Spinal cord (tissue), 10 donors: ENCODE data around the gene ANO4. TPM values are rescaled to one million over a fixed set of nuclear protein-coding genes. Genes with fewer than 3 reads are reported as not detected.

ENCODE experiments used
- DNase-seq, 6 donors: peaks; one replicate each; pipeline versions ENCODE4 v3.0.0 to v3.0.0-alpha.2; 2013 to 2015; ENCODE audit warnings: low spot score in 6 of 6, low read depth in 4 of 6
- H3K27ac ChIP-seq: one replicate; pipeline ENCODE4 v1.5.1; 2013; ENCODE audit warnings: low read depth, low read length, control low read depth
- H3K27me3 ChIP-seq: one replicate; pipeline ENCODE4 v1.6.1; 2013; ENCODE audit warnings: low read length; ENCODE audit not compliant: control insufficient read depth, insufficient read depth
- H3K36me3 ChIP-seq: one replicate; pipeline ENCODE4 v1.6.1; 2013; ENCODE audit warnings: low read length; ENCODE audit not compliant: control insufficient read depth, insufficient read depth
- H3K4me1 ChIP-seq: one replicate; pipeline ENCODE4 v1.6.1; 2013; ENCODE audit warnings: low read length; ENCODE audit not compliant: control insufficient read depth, insufficient read depth
- H3K4me3 ChIP-seq: one replicate; pipeline ENCODE4 v1.5.1; 2013; ENCODE audit warnings: low read depth, low read length, control low read depth
- H3K9me3 ChIP-seq: one replicate; pipeline ENCODE4 v1.6.1; 2013; ENCODE audit warnings: low read length; ENCODE audit not compliant: control insufficient read depth, insufficient read depth
- WGBS: methylation state at CpG from one replicate; pipeline ENCODE4 v1.1.5; 2013; ENCODE audit warnings: missing lambda C conversion rate; ENCODE audit not compliant: insufficient coverage; 5-methylcytosine and 5-hydroxymethylcytosine counted together
- polyA plus RNA-seq, 2 donors: library from polyadenylated mRNA; unstranded; fragments of 120-200 nt; gene quantifications; one replicate each; pipeline ENCODE4 v1.2.1, GENCODE V29; 2013; ENCODE audit not compliant: insufficient read length in 2 of 2
- total RNA-seq, 2 donors: library from RNA; depleted of rRNA in 1 of 2; stranded (reverse); fragments of 120-200 nt in 1 of 2; fragments of >200 nt in 1 of 2; gene quantifications; one replicate each; pipeline versions ENCODE4 v1.2.3 to v1.2.4, GENCODE V29; 2013 to 2014
- donor health status: healthy.

The ANO4 gene
- total and polyA plus RNA-seq, 4 donors = 14.5 to 47.1 (median 22.7) TPM

DNA sequence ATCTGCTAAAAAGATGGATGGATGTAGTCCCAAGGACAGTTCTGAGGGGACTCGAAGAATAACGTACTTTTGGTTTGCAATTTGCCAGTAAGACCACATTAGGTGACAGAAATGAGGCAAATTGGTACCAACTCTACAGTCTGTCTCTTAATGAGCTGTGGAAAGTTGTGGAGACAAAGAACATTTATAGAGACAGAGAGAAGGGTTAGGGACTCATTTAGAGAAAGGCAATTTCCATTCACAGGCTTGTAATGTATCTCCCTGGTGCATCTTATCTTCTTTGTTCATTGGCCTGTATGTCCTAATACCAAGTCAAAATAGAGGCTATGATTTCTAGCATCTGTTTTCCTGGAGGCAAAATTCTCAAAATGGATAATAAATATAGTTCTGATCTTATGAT, 177.5 kb downstream of the ANO4 start:
- peak in 2 of 6 donors; percentile 33 to 90 for DNase-seq
- Histone ChIP-seq H3K27ac (no peak overlapping the region), H3K4me3 (no peak overlapping the region), H3K4me1 (no peaks in the 10 kb centered on the region), H3K27me3 (no peaks in the 10 kb centered on the region), H3K36me3 (no peaks in the 10 kb centered on the region), H3K9me3 (no peaks in the 10 kb centered on the region)
- WGBS = 28% methylated on average over 2 of the region's 2 CpGs

DNA sequence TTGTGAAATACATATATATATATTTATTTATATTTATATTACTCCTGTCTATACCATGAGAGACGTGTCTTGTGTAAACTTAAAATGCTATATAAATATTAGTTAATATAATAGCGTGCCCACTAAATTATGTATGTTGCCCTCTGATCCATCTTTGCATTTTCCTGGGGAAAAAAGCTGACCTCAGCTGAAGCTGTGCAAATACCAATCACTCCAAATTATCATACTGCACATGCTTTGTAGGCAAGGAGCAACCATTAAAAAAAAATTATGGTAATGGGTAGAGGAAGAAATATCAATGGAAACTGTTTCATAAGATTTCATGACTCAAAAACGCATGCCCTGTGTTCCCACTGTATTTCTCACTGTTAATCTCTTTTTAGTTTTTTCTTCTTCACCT, 179.8 kb downstream of the ANO4 start:
- Histone ChIP-seq H3K9me3 (no peaks in the 10 kb centered on the region), H3K27me3 (no peaks in the 10 kb centered on the region), H3K4me1 (no peaks in the 10 kb centered on the region), H3K27ac (no peak overlapping the region), H3K4me3 (no peak overlapping the region), H3K36me3 (no peaks in the 10 kb centered on the region)
- DNase-seq = peak in 1 of 6 donors; percentile 18
- no CpG with 5 or more reads among the region's 3 CpGs for whole genome bisulfite sequencing

DNA sequence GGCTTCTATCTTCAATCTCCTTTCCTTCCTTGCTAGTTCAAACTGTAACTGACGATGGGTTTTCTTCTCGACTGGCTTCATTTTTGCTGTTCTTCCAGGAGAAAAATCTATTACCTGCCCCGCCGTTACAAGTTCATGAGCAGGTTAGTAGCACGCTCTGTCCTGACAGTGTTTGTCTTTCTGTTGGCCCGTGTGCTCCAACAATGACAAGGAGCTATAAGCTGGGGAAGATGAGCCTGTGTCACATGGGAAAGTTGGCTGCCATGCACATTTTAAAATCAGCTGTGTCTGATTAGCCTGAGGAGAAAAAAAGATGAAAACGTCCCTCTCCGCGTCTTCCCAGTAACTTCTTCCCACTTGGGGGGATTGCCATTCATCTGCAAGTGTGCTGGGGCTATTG, 180.2 kb downstream of the ANO4 start:
- no peak overlapping the region for H3K4me3 ChIP-seq
- DNase-seq = no peak
- H3K36me3 ChIP-seq = no peaks in the 10 kb centered on the region
- H3K4me1 ChIP-seq = no peaks in the 10 kb centered on the region
- no peak overlapping the region for H3K27ac ChIP-seq
- H3K9me3 ChIP-seq = no peaks in the 10 kb centered on the region
- 87% methylated on average over 6 of the region's 9 CpGs for WGBS
- H3K27me3 ChIP-seq = no peaks in the 10 kb centered on the region

DNA sequence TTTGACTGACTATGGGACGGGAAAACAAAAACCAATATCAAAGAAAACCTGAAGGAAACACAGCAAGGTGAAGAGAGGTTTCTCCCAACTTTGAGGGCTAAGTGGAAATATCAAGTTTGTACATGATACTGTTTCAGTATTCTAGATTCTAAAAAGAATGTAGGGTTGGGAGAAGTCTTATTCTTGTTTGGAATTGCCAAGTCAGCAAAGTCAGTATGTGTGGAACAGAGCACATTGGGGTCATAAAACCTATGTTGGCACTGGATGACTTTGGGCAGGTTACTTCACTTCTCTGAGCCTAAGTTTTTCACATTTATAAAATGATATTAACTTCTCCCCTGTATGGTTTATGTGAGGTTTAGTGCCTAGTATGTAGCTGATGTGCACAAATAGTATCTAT, 182.2 kb downstream of the ANO4 start:
- Histone ChIP-seq H3K36me3 (no peaks in the 10 kb centered on the region), H3K27ac (no peak overlapping the region), H3K4me1 (no peaks in the 10 kb centered on the region), H3K27me3 (no peaks in the 10 kb centered on the region), H3K9me3 (no peaks in the 10 kb centered on the region), H3K4me3 (no peak overlapping the region)
- no peak for DNase-seq
- WGBS = no CpG with 5 or more reads among the region's 1 CpG

DNA sequence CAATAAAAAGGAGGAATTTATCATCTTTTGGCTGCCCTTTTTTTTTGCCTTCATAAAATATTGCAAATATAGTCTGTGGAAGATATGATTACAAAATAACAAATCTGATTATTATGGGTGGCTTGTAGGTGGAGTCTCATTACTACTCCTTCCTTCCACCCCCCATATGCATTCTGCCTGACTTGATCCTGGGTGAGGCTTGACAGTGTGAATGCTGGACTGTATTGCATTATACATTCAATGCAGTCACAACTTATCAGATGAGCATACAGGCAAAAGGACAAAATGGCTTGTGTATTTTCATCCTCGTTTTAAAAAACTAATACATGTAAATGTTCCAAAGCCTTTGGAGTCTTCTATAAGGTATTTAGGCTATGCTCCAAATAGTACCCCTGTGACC, 186.3 kb downstream of the ANO4 start:
- no peaks in the 10 kb centered on the region for H3K36me3 ChIP-seq
- WGBS = no CpG with 5 or more reads among the region's 1 CpG
- H3K27me3 ChIP-seq = no peaks in the 10 kb centered on the region
- DNase-seq = peak in 1 of 6 donors; percentile 51
- no peaks in the 10 kb centered on the region for H3K9me3 ChIP-seq
- no peak overlapping the region for H3K4me3 ChIP-seq
- H3K4me1 ChIP-seq = no peaks in the 10 kb centered on the region
- H3K27ac ChIP-seq = no peak overlapping the region

DNA sequence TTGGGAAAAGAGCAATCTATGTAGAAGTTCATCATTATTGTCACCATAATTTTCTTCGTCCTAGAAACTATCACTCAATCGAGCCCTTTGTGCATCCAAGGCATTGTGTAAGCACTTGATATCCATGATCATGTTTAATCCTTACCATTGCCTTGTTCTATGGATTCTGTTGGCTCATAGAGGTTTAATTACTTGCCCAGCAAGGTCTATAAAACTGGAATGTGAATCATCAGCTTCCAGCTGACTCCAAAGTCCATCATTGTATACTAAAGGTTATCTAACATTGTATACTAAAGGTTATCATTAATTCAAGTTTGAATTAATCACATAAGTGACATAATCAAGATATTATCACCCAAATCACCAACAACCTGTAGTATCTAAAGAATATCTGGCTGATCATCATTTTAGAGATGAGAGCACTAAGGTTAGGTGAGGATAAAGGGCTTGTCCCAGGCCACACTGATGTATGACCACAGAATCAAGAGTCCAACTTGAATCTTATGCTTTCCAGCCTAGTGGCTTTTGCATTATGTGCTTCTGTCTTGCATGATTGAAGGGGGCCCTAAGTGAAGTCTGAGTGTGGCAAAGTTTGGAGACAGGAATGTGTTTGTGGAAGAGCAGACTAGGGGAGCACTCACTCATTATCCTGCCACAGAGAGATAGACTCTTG, 188.1 kb downstream of the ANO4 start:
- Histone ChIP-seq H3K27me3 (no peaks in the 10 kb centered on the region), H3K36me3 (no peaks in the 10 kb centered on the region), H3K4me3 (no peak overlapping the region), H3K4me1 (no peaks in the 10 kb centered on the region), H3K9me3 (no peaks in the 10 kb centered on the region), H3K27ac (no peak overlapping the region)
- 100% methylated on average over 1 of the region's 2 CpGs for WGBS
- DNase-seq = no peak

DNA sequence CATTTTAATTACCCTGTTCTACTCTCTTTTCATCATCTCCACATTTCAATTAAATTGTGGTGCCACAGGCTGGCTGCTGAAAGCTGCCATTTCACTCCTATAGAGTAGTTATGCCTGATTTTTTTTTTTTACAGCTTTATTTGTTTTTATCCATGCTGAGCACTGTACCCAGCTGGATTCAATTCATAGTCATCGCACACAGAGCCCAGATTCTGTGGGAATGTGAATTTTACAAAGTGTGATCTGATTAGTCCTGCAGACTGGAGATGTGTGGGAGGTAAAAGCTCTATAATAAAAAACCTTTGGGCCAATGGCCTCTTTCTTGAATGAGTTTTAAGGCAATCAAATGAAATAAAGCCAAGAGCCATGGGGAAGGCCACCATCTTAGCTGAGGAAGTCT, 190.2 kb downstream of the ANO4 start:
- H3K4me1 ChIP-seq = no peaks in the 10 kb centered on the region
- H3K4me3 ChIP-seq = no peak overlapping the region
- H3K36me3 ChIP-seq = no peaks in the 10 kb centered on the region
- DNase-seq = peak in 1 of 6 donors; percentile 27
- no peaks in the 10 kb centered on the region for H3K9me3 ChIP-seq
- no peak overlapping the region for H3K27ac ChIP-seq
- H3K27me3 ChIP-seq = no peaks in the 10 kb centered on the region
- WGBS = no CpG with 5 or more reads among the region's 1 CpG

DNA sequence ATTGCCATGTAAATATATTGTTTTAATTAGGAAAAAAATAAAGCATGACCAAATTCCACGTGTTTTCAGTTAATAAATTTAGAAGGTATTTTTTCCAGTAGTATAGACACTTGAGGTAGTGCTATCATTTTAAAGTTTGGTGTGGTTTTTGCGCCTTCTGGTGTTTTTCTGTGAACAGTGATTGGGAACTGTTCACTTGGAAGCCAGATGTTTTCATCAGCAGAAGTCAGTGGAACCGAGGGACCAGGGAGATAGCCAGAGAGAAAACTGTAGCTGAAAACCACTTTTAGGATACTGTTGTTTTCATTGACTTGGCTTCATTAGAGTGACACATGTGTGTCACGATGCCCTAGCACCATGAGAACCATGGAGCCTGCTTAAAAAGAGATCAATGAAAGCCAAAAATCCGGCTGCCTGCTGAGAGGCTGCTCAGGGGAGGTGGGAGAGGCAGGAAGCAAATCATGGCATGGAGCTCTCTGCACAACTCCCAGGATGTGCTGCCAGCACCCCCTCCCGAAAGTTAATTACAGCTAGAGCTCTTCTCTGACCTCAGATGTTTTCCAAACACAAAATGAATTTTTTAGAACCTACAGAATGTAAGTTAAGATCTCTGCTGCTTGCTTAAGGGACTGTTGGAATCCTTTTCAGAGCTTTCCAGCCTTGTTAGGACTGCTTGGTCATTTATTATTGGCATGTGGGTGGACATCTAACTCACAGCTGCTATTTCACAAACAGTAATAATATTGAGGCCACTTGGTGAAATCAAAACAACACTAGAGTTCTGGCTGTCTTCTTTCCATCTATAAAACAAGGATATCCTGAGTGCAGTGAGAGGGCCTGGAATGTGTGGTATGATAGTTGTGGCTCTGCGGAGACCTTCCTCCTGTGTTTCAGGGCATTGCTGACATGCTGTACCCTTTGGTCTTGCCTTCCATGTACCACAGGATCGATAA, 192.3 kb downstream of the ANO4 start:
- Histone ChIP-seq H3K9me3 (no peaks in the 10 kb centered on the region), H3K4me3 (no peak overlapping the region), H3K36me3 (no peaks in the 10 kb centered on the region), H3K4me1 (no peaks in the 10 kb centered on the region), H3K27ac (peak overlapping the region; percentile 10), H3K27me3 (no peaks in the 10 kb centered on the region)
- peak in 2 of 6 donors; percentile 41 to 55 for DNase-seq
- 54% methylated on average over 5 of the region's 8 CpGs for WGBS

DNA sequence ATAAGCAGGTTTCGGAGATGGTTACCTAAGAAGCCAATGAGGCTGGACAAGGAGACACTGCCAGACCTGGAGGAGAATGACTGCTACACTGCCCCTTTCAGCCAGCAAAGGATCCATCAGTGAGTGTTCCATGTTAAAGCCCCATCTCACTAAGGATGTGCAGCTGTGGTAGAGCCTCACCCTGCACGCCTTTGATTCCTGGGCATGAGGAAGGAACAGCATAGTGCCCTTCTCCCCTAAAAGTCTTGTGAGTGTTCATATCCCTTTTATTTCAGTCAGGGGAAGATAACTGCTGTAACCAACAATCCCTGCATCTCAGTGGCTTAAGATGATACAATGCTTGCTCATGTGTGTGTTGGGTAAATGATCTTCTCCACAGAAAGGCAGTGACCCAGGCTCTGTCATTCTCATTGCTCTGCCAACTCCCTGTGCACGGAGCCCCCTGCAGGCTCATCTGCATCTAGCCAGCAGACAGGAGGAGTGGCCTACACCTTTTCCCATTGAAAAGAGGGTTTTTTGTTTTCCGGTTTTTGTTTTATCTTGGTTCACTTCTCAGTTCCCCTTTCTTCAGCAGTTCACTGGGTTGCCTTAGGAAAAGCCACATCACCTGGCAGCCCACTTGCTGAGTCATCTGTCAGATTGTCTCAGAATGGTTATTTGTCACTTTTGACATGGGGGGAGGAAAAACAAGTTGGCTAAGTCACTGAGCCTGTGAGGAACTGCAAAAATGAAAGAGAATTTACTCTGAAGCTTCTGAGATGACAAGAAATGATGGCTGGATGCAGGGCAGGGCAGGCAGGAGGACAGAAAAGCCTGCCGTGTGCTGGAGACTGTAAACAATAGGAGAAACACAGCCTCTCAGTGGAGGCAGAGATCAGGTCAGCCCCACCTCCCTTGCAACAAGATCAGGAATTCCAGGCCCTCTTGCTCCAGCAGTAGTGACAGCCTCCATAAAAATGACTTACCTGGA, 193.3 kb downstream of the ANO4 start:
- DNase-seq = peak in 1 of 6 donors; percentile 43
- H3K27me3 ChIP-seq = no peaks in the 10 kb centered on the region
- 40% methylated on average over 5 of the region's 5 CpGs for WGBS
- H3K9me3 ChIP-seq = no peaks in the 10 kb centered on the region
- H3K4me1 ChIP-seq = no peaks in the 10 kb centered on the region
- no peaks in the 10 kb centered on the region for H3K36me3 ChIP-seq
- no peak overlapping the region for H3K4me3 ChIP-seq
- H3K27ac ChIP-seq = no peak overlapping the region
